NCI-H2081 (cell line): ENCODE data around the gene FNDC3B.
"Not testable (repeated sequence)": the region's sequence is repeated elsewhere in the genome, so short reads cannot be mapped to it uniquely, and the experiment has no call there.

Source experiments
- DNase-seq, 2 experiments: peaks; one replicate each; lab custom pipeline; 2025; lab: John Stamatoyannopoulos, UW

Gene FNDC3B

DNA sequence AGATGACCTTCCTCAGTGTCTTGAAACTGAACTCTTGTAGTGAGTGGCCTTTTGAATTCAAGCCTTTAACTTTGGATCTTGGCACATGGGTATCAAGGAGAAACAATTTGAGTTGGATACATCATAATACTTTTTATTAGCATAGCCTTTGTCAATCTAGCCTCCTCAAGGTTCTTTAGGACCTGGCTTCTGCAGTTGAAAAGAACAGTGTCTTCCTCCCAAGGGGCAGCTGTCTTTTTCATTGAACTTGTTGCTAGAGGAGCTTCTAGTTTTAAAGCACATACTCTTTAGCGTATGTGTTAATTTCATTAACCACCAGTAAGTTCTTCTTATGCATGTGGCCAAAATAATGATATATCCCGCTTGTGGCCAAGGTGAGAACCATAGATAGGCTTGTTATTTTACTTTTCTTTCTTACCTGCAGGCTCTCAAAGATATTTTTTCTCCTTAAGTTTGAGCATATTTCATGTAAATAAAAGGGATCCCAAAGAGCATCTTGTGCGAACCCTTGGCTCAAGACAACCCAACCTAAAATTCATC, 325.7 kb downstream of the FNDC3B start:
- no peak for DNase-seq

DNA sequence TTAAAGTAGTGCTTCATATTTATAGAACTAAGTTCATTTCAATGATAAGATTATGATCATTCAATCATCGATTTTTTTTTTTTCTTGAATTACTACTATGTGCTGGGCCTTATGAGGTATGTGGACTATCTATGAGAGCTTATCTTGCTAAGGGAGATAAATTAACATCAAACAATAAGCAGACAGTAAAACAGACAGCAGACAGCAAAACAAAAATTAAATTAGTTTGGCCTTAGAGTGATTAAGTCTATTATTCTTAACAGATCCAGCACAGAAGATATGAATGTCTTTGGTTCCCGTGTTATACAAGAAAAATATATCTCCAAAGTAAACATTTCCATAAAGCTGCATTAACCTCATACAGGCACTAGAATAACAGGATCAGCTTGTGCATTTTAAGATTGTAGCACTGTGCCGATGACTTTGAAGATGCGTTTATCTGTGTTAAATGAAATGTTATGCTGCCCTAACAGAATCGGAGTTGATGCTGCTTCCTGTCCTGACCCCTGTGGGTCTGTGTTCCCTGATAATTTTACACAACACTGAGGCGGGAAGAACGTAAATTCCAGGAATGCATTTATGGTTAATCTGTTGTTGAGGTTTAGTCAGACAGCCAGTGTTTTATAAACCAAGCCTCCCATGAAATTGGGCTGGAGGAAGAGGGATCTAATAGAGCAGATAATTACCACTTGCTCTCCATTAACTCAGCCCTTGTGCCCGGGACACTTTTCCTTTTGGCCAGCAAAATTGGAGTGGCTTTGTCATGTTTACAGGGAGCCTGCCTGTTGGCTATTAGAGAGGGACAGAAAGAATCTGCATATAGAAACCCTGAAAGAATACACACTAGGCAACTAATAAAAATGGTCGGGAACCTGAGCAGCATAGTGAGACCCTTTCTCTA, 328.1 kb downstream of the FNDC3B start:
- DNase-seq, result no peak

DNA sequence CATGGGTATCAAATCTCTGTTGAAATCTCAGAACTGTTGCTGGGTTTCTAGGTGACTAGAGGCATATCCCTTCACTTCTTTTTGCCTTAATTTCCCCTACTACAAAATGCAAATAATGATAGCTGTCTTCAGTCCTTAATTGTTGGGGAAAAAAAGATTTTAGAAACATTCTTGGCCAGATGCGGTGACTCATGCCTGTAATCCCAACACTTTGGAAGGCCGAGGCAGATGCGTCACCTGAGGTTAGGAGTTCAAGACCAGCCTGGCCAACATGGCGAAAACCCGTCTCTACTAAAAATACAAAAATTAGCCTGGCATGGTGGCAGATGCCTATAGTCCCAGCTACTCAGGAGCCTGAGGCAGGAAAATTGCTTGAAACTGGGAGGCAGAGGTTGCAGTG, 329.2 kb downstream of the FNDC3B start:
- not testable (repeated sequence) for DNase-seq

DNA sequence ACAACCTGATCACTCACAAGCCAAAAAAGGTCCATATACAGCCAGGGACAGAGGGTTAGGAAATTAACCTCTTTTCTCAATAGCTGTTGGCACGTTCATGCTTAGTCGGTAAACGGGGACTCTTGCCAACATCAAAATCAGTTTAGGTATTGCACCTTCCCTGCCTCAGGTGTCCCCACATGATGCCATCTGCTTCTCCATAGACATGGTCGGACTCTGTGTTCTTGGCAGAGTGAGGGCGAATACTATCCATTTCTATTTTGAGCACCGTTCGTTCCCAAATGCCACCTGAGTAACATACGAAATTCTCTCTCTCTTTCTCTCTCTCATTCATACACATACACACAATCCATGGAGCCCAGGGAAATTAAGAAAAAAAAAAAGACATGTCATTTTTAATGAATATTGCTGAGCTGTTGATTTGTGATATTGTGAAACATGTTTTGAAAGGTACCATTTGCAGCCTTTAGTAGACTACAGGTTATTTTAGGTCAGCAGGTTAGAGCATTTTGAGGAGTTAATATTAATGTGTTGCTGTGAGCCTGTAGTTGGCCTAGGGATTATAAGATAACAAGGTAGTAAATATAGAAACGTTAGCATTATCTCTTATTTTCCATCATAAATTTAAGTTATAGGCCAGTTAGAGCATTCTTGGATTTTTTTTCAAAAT, 330.3 kb downstream of the FNDC3B start:
- peak; percentile 21 to 68 for DNase-seq

DNA sequence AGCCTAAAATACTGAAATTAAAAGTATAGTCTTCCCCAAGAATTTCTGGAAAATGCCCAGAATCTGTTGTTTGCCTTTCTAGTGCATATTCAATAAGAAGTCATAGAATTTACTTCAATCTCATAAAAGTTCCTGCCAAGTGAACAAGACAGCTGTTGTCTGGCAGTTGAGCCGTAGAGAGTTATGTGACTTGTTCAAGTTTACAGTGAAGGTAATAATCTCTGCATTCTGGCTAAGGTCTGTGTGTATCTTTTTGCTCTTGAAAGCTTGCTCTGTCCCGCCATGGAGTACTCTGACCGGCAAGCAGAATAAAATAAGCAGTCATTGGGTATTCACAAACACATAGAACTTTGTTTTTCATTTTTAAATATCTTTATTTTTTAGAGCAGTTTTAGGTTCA, 331.0 kb downstream of the FNDC3B start:
- DNase-seq, result no peak

DNA sequence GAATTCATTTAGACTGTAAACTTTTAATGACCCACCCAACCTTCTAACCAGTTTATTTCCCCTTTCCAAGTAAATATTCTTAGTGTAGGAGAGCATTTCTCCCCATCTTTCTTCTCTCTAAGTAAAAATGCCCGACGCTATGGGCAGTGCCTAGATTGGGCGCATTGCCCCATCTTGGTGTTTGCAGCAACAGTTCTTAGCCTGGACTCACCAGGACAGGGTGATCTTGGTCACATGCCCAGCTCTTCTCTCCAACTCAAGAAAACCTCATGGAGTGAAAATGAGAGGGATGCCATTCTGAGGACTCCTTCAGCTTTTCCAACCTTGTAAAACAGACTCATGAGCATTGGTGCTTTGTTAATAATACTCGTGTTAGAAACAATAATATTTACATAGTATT, 332.2 kb downstream of the FNDC3B start:
- DNase-seq, result no peak

DNA sequence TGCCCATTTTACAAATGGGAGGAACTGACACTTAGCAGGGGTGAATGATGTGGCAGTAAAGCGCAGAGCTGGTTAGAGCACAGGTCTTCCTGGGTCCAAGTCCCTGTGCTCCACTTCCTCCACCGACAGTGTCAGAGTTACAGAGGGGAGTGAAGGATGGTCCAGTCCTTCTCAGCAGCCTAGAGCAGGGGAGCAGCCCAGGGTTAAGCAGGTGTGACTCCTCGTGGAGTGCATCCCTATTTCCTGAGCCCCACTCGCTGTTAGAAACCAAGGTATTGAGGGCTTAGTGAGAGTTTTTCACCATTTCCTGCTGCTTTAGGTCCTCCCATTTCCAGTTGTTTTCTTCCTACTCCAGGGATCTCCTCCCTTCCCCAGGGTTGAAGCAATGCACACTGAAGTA, 333.5 kb downstream of the FNDC3B start:
- DNase-seq, result no peak

DNA sequence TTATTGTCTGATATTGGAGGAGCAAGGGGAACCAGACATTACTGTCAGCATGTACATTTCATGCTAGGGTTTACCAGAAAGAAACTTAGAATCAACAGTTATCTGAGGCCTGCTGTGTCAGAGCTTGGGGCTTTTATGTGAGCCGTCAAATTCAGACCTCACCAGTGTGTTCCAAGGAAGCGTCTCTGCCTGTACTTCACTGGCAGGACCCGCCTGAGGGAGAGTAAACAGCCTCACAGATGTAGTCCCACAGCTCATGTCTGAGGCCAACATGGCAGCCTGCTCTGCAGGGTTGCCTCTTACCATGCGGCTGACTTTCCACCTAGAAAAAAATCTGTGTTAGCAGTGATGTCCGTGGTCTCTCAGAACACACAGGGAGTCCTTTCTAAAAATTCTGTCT, 334.5 kb downstream of the FNDC3B start:
- no peak for DNase-seq

DNA sequence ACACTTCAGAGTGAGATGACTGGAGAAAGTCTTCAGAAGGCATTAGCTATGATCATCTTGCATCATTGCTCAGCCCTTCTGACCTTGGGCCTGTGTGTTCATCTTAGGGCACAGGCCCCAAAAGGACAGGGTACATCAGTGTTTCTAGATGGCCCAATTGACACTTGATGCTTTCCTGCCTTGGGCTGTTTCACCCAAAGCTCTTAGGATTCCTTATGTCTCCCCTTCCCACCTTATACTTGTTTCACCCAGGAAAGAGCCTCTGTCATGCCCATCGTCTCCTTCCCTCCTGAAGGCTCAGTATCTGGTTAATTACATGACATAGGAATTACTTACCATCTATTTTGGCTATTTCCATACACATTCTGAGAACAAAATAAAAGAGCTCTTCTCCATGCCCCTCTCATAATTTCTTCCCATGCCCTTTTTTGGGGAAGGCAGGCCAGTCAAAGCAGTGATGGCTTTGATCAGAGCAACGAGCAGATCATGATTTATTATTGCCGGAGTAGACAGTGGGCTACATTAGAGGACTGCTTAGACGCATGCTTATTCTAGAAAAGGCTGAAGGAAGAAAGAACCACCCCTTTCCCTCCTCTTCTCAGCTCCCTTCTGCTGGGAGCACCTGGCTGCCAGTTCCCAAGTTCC, 335.9 kb downstream of the FNDC3B start:
- no peak for DNase-seq

DNA sequence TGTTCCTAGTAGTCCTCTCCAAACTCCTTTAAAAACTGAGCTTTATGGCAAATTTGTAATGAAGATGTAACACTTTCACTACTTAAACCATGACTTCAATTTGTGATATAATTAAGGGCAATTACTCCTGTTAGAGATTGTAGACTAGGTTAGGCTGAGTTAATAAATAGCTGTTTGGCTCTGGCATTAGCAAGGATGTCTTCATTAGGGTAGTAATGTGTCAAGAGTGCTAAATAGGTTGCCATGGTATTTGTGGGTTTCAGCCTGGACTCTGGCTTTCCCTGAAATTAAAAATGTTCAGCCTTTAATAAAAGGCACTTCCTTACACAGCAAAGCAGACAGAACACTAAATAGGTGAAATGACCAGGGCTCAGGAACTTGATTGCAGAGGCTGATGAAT, 337.0 kb downstream of the FNDC3B start:
- DNase-seq, result no peak

DNA sequence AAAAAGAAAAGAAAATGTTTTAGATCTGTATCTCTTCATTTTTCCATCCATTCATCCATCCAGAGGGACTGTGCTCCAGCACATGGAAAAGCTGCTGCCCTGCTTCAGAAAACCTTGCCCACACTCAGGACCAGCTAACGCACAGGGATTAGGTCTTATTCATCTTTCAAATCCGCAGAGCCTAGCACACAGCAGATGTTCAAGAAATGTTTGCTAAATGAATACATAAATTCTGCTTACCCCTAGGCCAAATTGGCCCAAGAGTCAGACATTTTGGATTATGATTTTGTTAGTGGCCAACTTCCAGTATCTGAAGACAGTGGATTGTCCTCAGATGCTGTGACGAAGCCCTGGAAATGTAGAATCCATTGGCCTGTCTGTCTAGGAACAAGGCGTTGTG, 337.5 kb downstream of the FNDC3B start:
- no peak for DNase-seq

DNA sequence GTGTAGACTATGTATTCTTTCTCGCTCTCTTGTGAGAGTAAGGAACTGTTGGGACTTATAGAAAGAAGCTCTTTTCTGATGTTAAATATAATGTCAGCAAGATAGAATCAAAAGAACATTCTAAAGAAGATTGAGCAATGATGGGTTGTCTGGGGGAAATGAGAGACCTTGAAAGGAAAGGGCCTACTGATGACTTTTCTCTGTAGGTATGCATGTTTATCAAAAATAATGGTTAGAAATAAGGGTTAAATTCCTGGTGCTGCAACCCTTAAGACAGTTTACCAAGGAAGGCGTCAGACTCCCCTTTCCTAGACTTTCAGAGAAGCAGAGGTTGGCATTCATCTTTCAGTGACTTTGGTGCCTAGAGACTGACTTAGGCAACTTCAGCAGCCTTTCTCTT, 339.1 kb downstream of the FNDC3B start:
- no peak for DNase-seq

DNA sequence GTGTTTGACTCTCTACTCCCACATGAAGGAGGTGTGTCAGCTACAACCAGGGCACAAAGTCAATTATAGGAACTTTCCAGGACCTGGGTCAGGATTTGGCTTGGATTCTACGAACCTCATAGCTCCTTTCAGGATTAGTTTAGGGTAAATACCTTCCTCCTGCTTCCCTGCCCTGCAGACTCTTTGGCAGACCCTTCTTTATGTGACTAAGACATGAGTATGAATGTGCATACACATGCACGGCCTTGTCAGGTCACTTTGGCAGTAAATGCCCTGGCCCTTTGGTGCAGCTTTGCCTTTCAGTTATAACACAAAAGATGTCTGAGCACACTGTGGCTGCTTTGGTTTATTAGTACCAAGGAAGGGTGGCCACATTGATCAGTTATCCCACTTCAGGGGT, 340.0 kb downstream of the FNDC3B start:
- no peak for DNase-seq

DNA sequence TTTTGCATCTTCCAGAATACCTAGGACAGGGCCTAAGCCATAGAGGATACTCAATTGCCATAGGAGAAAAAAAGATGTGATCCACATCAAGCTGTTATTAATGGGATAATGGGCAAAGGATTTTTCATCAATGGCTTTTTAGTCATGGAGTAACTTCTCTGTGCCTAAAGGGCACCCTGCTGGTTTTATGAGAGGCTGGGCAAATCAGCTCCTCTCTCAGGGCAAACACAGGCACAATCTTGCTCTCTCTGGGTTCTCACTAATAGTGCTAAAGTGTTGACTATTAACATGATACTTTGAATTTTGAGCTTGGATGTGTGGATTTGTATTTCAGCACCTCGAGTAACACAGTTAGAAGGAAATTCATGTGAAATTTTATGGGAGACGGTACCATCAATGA, 341.3 kb downstream of the FNDC3B start:
- peak in 1 of 2 experiments; percentile 26 for DNase-seq

DNA sequence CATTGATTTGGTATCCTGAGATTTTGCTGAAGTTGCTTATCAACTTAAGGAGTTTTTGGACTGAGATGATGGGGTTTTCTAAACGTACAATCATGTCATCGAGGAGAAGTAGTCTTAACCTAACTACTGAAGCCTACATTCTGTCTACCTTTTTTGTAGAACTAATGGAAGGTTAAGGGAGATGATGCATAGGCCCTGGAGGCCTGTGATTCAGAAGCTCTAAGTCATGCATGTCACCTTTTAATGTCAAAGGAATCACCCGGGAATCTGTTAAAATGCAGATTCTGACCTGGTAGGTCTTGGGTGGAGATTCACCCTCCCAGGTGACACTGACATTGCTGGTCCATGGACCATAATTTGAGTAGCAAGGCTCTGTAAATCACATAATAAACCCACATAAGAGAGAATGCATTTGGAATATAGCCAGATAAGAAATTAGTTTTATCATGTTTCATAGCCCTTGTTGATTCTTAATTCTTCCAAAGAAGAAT, 344.0 kb downstream of the FNDC3B start:
- DNase-seq, result no peak

DNA sequence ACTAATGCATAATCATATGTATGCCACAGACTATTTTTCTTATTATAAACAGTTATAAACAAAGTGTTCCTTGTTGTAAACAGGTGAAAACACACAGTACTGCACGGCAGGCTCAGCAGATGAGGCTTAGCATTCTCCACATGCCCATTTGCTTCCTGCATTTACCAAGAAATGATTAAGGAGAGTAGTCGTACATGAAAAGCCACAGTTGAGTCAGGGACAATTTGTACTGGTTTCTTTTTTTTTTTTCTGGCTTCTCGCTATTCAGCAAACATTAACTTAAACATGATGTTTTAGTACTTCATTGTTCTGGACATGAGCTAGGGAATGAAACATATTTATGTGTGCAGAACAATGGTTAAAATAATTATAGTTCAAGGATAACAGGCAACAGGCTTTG, 345.5 kb downstream of the FNDC3B start:
- DNase-seq, result no peak

DNA sequence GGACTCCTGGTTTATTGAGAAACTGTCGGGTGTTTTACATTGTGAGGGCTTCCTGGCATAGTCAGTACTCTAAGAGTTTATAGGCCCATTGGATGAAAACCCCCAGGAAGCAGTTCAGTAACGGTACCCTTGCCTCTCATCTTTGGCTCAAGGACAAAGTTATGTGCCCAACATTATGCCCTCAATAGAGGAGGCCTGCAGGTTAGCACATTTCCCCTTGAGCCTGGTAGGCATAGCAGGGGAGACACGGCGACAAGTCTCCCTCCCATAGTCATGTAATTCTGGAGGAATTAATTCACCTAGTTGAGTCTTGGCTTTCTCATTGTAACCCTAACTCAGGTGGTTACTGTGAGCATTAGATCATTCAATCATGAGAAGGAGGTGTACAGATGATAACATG, 348.4 kb downstream of the FNDC3B start:
- DNase-seq, result no peak

DNA sequence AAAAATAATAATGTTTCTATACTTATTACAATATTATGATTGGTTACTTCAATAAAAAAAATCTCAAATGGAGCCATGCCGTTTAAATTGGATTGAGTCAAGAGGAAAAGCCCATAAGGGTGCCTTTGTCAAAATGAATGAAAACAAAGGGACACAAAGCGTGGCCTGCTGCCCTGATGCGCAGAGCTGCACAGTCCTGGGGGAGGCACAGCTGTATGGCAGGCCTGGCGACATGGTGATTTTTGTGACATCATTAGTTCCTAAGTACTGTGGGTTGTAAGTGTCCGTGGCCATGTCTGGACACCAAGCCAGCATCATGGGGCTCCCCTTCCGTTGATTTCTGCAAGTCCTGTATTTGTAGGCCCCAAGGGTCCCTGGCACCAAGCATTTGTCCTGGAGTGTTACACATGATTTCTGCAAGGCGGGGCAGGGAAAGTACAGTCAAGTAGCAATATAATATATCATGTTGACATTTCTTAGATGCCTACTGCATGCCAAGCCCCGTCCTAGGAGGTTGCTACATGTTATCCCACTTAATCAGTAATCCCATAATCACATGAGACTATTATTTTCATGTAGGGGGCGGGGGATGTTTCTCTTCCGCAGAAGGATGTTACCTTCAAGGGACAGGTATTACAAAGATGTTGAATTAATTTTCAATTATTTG, 349.2 kb downstream of the FNDC3B start:
- DNase-seq, result no peak

DNA sequence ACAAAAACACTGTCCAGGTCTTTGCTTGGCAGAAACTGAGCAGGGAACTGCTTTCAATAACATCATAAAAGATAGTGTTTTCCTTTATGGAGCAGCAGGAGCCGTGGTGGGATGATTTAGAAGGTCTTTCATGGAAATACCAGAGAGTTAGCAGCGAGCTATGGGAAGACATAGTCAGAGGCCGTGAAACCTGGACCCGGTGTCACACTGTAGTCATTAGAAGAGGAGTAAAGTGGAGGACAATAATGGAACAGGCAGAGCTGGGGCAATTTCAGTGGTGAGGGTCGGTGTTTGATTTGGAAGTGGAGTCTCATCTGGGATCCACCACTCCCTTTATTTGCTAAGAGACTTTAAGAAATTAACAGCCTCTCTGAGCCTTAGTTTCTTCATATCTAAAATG, 351.4 kb downstream of the FNDC3B start:
- no peak for DNase-seq

DNA sequence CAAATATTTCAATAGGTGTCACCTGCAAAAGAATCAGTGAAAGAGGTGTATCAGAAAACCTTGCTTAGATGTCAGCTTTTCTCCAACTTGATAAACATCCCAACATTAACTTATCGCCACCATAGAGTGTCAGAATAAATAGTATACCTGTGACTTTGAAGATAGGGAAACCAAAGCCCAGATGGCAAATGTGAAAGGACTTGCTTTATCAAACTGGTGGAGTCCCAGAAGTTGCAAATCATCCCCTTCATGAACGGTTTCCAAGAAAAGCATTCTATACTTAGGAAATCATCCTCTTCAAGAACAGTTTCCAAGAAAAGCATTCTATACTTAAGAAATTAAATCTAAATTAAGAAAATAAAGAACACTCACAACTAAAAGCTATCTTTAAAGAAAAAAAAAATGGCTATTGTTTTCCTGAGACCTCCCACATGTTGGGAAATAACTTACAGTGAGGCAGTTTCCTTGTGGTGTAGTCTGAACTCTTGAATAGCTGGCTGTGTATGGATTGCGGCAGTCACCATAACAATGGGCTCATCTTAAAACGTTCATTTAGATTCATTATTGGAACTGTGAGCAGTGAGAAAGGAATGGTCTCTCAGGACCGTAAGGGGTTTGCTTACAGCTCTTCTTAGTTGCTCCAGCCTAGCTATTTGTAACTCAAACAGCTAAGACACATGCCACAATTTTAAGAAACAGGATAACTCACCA, 352.4 kb downstream of the FNDC3B start:
- no peak for DNase-seq

DNA sequence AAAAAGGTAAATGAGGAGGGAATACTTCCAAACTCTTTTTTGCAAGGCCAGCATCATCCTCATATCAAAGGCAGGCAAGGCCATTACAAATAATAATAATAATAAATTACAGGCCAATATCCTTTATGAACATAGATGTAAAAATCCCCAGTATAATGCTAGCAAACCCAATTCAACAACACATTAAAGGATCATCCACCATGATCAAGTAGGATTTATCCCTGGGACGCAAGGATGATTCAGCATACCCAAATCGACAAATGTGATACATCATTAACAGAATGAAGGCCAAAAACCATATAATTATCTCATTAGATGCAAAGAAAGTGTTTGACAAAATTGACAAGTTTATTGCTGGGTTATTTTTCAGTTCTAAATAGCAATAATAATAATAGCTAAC, 355.3 kb downstream of the FNDC3B start:
- DNase-seq, result no peak
